Stimulated activated CD8-positive, alpha-beta memory T cell treated with anti-CD3 and anti-CD28 coated beads, Interleukin-4, amount 100 ng/mL, for 1 hour (primary cell): ENCODE results near the gene RIOX2.
"Not testable (repeated sequence)": the region's sequence is repeated elsewhere in the genome, so short reads cannot be mapped to it uniquely, and the experiment has no call there.

ENCODE experiments used
- DNase-seq, 2 donors: peaks; one replicate each; pipeline ENCODE4 v3.0.0-alpha.2; 2020; ENCODE audit warnings: low read depth in 2 of 2, low spot score in 1 of 2

The RIOX2 gene

DNA sequence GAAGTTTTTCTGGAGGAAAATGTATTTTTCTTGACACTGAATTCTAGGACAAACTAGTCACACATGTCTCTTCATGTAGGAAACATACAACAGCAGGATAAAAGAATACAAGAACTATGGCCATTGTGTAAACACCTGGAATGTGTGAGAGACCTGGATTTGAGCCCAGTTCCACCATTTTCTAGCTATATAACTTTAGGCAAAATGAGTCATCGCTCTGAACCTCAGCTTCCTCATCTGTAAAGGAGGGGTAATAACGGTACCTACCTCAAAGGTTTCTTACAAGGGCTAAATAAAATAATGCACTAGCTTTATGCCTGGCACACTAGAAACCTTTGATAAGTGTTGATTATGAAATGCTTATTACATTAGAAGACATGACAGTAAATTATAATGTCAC, 57.8 kb downstream of the RIOX2 start:
- DNase-seq: no peak

DNA sequence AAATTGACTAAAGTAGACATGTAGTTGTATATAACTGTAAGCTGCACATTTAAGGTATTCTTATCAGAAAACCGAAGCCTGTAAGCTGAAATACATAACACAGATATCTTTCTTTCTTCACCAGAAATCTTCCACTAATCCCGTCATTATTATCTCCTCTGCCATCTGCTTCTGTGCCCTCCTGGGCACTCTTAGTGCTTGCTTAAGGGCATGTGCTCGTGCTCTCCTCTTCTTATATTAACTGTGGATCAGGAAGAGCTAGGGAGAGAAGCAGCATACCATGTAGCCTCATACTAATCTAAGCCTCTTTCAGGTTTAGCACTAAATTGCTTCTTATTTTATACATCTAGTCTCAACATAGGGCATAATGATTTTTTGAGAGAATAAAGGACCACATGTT, 60.8 kb downstream of the RIOX2 start:
- no peak for DNase-seq

DNA sequence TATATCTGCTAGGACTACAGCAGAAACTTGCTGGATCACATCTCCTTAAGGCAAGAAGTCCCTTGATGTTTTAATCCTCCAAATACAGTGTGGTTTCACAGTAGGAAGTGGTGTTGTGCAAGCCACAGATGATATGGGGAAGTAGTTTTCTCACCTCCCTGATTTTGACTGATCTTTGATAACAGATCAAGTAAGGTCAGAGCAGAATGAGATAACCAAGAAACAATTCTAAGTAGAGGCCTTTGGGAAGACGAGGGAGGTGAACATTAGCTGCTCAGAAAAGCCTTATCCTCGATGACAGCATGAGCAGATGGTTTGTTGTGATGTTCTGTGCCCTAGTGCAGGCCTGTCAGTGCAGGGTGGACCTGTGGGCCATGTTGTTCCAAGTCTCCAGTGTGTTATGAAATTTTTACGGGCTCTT, 61.3 kb downstream of the RIOX2 start:
- no peak for DNase-seq

DNA sequence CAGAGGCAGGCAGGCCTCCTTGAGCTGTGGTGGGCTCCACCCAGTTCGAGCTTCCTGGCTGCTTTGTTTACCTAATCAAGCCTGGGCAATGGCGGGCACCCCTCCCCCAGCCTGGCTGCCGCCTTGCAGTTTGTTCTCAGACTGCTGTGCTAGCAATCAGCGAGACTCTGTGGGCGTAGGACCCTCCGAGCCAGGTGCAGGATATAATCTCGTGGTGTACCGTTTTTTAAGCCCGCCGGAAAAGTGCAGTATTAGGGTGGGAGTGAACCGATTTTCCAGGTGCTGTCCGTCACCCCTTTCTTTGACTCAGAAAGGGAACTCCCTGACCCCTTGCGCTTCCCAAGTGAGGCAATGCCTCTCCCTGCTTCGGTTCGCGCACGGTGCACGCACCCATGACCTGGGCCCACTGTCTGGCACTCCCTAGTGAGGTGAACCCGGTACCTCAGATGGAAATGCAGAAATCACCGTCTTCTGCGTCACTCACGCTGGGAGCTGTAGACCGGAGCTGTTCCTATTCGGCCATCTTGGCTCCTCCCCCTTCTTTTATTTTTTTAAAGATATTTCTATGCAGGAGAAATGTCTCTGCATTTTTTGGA, 61.9 kb downstream of the RIOX2 start:
- DNase-seq: peak in 1 of 2 donors; percentile 2

DNA sequence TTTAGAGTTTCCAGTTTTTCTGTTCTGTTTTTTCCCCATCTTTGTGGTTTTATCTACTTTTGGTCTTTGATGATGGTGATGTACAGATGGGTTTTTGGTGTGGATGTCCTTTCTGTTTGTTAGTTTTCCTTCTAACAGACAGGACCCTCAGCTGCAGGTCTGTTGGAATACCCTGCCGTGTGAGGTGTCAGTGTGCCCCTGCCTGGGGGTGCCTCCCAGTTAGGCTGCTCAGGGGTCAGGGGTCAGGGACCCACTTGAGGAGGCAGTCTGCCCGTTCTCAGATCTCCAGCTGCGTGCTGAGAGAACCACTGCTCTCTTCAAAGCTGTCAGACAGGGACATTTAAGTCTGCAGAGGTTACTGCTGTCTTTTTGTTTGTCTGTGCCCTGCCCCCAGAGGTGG, 62.4 kb downstream of the RIOX2 start:
- DNase-seq: not testable (repeated sequence)

DNA sequence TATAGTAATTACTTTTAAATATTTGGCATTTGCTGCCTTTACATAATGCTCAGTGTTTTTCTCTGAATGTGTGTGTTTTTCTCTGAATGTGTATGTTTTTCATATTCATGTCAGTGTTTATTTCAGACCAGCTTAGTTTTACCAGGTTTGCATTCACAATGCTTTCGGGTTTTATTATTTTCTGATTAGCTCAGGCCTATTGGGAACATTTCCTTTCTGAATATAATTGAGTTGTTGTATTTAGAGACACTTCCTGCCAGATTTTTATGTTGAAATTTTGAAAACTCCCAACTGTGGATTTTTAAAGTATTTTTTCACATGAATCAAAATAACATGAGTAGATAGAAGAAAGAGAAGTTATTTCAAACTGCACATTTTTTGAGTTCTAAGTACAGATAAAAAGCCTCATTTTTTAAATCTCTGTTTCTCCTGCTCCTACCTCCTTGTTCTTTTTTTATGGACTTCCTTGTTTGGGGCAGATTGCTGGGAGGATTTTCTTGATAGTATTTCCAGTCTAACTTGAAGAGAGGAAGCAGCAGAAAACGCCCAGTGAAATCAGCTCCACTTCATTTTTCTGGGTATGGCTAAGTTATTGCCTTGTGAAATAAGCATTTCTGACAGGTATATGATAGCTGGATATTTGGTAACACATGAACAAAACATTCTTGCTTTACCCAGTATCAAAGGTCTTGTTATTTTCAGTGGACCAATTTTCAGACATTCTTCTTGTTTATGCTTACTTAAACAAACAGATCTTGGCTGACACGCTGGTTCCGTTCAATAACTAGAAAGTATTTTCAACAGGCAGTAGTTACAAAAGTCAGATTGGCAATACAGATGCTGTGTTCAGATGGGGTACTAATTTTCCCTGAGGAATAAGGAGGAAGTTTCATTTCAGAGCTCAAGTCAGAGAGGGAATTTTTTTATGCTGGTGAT, 70.7 kb downstream of the RIOX2 start:
- no peak for DNase-seq

DNA sequence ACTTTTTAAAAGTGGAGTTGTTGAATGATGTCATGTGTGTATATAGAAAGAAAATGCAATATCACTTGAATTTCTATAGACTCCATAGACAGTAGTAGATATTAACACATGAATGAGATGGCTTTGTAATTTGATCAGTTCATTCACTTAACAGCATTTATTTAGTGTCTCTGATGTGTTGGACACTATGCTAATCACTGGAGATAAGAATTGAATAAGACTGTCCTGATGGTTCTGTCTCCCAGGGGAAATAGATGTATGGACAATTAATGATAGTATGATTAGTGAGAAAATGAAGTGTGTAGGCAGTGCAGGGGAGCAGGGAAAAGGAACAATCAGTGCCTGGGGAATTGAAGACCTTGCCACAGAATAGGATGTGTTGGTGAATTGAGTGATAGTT, 72.9 kb downstream of the RIOX2 start:
- no peak for DNase-seq

DNA sequence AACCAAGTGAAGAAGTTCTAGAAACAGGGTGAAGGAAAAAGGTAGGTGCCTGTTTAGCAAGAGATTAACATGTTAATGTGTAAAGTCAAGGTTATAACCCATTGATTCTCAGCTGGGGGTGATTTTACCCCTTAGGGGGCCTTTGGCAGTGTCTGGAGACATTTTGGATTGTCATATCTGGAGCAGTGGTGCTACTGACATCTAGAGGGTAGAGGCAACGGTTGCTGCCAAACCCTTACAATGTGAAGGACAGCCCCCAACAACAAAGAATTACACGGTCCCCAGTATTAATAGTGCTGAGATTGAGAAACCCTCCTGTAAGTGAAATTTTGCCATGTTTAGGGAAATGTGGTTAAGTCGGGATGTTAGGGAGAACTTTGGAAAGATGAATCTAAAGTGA, 75.7 kb downstream of the RIOX2 start:
- DNase-seq: no peak

DNA sequence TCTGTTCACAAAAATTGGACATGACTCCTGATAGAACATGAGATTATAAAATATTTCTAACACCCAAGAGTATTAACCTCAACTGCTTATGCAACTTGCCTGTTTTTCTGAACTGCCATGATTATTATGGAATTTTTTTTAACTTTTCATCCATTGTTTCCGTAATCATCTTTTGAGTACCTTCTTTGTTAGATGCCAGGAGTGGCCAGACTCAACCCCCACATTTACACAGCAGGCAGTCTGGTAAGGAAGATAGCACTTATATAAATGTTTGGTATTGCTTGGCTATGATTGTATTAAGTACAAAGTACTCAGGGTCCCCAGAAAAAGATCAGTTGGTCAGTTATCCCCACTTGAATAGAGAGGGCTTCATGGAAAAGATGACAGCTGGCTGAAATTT, 76.1 kb downstream of the RIOX2 start:
- DNase-seq: no peak

DNA sequence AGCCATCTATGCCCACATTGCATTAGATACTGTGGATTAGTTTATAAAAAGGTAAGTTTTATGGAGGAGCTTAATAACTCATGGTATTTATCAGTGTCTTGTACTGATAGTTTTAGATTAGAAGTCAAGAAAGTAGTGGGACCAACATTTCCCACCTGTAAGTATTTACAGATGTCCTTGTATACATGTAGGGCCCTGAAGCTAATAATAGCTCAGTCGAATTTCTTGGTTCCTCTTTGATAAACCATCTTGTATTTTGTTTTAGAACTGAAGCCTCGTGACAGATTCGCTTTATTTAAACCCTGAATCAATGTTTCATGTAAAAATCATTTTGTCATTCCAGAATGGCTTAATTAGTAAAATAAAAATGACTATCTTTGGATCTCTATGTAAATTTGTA, 77.0 kb downstream of the RIOX2 start:
- DNase-seq: no peak

DNA sequence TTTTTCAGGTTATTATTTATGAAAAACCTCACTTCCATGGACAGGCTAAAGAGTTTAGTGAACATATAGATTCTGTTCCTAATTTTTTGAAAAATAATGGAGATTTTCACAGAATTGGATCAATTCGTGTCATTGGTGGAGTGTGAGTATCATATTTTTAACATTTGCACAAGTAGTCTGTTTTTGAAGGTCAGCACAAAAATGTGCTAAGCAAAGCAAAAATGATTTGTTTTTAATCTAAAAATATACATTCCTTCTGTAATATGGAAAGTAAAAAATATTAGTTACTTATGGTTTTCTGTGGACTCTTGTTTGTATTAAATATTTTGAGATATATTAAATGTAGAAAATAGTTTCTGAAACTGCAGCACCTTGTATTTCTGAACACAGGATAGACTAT, 79.4 kb downstream of the RIOX2 start:
- DNase-seq: no peak
